Measurements from ENCODE around the gene TLN1.

Gene TLN1
- total RNA-seq, result 449 to 680 (median 460) reads per million in 3 experiments

DNA sequence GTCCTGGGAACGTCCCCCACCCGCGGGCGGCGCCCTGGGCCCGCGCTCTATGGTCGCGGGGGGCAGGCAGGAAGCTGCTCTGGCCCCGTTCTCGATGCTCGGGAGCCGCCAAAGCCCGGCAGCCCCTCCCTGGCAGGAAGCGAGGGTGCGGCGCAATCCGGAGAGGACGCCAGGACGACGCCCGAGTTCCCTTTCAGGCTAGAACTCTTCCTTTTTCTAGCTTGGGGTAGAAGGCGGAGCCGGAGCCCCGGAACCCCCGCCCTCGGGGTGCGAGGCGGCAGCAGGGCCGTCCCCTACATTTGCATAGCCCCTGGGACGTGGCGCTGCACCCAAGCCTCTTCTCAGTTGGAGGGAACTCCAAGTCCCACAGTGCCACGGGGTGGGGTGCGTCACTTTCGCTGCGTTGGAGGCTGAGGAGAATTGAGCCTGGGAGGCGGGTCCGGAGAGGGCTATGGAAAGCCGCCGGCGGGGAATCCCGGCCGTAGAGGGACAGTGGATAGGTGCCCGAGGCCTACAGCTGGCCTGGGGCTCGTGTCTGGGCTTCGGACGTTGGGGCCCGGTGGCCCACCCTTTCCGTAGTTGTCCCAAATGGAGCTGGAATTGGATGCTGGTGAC, at the start of gene TLN1, which contains the start of gene CREB3:
TLN1 (minus strand) TSS at position 11 of the 615 bp plus-strand sequence. CDS start 6,501 bp downstream, outside the sequence.
CREB3 (plus strand) TSS at position 482 of the 615 bp plus-strand sequence; CDS start at position 589, 107 bp downstream.
- DNase-seq, result peak; percentile 98

DNA sequence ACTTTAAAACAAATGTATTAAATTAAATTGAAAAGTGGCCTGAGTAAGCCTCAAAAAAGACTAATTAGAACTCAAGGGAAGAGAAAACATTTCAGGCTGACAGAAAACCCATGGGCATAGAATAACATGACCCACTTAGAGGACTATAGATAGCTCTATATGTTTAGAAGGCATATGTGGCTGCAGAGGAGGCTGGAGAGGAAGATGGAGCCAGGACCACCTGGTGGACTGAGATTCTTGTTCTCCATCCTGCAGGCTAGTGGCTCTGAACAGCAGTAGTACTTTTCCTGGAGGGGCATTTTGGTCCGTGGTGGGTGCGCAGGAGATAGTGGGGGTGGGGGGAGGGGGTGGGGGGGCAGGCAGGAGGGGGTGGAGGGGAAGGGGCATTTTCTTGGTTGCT, 49.1 kb upstream of the TLN1 start:
- no peak for DNase-seq

DNA sequence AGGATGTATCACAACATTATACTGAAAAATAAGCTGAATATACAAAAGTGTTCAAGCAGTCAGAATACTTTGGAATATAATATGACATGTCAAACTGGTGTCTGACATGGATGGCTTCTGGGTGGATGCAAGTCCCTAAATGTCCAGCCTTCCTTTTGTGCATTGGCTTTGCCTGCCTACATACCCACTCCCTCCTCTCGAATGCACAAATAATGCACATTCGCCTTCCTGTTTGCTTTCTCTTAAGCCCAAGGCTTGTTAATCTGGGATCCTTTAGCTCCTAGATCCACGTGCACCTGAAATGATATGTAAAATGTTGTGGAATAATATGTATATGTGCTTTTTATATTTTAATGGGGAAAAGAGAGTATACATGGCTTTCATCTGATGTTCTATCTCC, 46.5 kb upstream of the TLN1 start:
- DNase-seq, result no peak

GRCh38 chr9:35776018-35776417, 44.0 kb upstream of the TLN1 start:
- no peak for DNase-seq

DNA sequence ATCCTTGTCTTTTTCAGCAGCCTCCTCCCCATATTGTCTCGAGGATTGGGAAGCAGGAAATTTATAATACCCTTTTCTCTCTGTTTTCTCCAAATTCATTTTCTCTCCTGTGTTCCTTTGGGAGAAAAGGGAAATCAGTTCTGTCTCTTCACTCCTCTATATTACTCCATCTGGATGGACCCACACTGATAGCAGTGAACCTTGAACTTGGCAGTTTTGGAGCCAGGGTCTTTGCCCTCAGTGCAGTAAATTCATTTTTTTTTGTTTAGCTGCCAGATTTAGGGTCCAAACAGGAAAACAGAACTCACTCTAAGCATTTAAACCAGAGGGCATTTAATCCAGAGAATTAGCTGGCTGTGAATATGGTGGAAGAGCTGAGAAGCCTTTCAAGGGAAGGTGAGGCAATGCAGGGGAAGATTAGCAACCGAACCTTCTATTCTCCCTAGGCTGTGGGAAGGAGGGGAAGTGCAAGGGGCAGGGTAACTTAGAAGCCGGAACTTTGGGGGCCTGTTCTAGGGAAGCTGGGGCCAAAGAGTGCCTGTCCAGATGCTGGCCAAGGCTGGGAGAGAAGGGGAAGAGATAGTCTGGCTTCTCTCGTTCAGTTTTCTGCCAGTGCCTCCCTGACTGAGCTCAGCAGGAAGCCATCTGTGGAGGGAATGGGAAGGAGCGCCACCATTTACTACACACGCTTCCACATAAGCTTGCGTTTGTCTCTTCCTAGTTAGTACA, 43.1 kb upstream of the TLN1 start:
- no peak for DNase-seq

GRCh38 chr9:35771943-35772342, 39.9 kb upstream of the TLN1 start:
- no peak for DNase-seq

DNA sequence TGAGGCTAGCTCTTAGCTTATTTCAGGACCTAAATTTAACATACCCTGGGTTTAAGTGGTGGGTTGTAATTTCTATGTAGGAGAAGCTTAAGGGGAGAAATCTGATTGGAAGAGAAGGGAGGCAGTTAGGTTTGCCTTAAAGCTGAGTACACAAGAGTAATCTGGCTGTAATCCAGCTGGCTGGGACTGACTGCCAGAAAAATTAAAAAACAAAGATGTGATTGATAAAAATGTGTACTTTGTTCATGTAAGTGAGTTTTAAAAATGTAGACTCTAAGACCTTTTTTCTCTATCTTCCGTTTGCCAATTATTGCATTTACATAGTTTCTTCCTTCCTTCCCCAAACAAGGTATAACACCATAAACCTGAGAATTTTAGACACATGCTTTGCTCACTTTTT, 39.5 kb upstream of the TLN1 start:
- no peak for DNase-seq

DNA sequence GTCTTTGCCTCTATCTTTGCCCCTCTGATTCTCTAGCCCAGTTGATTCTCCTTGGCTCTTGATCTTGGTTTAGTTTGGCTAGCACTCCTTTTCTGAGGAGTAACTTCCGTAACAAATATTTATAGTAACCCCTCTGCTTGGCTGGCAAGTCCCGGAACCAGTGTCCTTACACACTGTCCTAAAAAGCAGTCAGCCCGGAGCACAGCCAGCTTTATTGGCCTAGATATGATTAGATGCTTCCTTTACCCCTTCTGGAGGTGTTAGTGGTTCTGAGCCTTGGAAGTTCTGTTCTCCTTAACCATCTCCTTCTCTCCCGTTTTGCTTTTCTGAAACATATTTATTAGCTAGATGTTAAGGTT, 39.1 kb upstream of the TLN1 start:
- no peak for DNase-seq

DNA sequence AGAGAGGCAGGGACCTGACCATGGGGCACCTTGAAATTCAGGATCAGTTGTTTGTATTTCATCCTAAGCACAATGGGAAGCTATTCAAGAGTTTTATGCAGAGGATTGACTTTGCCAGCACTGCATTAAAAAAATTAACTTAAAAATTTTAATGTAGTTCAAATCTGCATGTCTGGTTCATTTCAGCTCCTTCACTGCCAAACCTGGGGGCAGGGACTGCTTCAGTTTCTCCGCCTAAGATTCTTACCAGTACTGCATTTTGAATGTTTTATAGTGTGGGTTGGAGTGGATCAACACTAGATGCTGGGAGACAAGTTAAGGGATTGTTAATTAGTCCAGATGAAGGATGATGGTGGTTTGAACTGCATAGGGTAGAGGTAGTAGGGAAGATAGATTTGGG, 37.8 kb upstream of the TLN1 start:
- no peak for DNase-seq

DNA sequence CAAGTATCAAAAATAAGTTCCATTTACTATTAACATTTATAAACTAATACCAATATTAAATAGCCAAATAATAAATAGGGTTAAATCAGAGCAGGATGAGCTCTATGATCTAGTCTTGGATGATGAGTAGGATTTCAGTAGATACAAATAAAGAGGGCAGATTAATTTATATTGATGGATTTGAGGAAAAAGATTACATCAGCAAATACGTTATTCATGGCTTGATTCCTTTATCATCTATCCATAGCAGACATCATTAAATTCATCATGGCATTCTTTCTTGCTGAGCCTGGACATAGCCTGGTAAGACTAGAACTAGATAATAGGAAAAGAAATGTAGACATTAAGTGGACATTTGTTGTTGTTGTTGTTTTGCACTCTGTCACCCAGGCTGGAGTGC, 35.5 kb upstream of the TLN1 start:
- no peak for DNase-seq

GRCh38 chr9:35766997-35767396, 35.0 kb upstream of the TLN1 start:
- no peak for DNase-seq

DNA sequence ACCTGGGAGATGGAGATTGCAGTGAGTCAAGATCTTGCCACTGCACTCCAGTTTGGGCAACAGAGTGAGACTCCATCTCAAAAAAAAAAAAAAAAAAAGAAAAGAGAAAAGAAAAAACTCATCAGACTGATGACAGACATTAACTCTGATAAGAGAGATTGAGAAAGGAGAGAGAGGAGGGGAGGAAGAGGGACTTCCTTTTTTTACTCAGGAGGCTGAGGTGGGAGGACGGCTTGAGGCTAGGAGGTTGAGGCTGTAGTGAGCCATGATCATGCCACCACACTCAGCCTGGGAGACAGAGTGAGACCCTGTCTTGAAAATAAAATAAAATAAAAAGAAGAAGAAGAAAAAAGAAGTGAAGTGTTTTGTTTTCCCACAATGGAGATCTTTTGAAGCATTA, 31.8 kb upstream of the TLN1 start:
- no peak for DNase-seq

- DNase-seq, result no peak
These were observed 31.2 kb upstream of the TLN1 start for GRCh38 chr9:35763181-35763580.

GRCh38 chr9:35760651-35761050, 28.7 kb upstream of the TLN1 start:
- DNase-seq, result no peak

DNA sequence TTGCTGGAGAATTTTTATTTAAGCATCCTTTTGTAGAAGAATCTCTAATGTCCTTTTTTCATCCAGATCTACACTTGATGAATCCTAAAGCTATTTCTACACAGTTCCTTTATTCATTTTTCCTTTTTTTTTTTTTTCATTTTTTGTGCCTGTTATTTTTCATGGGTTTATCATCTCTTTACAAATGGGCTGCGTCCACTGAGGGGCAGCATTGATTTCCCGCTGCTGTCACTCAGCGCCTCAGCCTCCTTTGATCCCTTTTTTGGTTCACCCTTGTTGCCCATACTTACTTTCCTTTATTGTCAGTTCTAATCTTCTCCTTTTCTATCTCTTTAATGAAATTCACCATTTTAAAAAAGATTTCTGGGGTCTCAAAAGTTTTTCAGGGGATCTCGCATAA, 27.8 kb upstream of the TLN1 start:
- DNase-seq, result no peak

DNA sequence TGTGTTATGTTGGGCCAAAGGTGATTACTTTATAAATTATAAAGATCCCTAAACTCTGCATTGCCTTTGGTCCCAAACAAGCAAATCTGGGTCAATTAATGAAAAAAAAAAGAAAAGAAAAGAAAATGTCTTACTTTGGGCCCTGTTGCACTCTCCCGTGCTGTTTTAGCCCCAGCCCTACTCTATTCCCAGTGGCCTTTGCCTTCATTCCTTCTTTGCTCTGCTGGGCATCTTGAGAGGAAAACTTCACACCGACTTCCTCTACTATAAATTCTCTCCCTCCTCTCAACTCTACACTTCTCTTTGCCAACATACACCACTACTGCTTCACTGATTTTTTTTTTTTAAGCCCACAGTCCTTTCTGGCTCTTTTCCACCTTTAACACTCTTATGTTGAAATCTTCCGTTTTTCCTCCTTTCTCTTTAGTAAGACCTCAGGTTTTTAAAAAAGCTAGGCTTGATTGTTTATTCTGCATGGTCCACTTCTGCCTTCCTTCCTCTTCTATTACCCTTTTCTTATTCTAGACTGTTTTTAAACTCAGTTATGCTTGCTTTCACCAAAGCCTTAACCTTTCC, 26.6 kb upstream of the TLN1 start:
- no peak for DNase-seq

DNA sequence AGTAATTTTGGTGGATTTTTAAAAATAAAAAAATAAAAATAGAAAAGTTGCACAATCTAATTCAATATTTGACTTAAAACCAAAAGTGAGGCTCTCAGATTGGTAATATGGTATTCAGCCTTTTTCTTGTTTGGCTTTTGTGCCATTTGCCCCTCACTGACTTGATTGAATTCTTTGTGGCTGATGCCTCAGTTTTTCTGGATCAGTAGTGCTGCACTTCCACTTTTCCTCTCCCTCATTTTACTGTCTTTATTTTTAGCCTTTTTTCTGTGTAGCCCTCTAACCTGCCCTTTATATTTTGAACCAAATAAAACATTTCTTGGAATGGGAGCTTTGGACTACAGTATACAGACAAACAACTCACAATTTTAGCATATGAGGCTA, 25.9 kb upstream of the TLN1 start:
- DNase-seq, result no peak

DNA sequence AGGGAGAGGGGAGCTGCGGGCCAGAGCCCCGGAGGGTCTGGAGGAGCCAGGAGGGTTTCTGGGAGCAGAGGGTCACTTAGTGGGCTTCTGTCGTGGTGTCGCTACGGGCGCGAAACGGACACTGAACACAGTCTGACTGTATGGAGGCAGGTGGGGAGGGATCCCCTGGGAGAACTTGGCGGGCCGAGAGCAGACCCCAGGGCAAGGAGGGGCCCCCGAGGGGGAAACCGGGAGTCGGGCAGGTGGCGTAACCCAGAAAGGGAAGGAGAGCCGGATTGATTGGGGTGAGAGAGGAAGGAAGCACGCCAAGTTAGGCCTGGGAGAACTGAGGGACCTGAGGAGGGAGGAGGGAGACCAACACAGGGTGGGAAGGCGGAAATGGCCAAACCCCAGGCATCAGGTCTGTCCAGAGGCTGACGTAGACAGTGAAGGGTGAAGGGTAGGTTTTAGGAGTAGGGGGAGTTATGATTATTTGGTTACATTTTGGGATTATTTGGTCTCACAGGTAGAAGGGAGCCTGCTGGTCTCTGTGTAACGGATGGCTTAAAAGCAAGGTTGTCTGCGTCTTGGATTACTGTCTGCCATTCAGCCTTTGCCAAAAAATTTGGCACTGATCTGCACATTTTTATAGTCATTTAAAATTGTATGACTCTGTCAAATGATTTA, 25.4 kb upstream of the TLN1 start:
- DNase-seq, result no peak

GRCh38 chr9:35756275-35757225, 24.6 kb upstream of the TLN1 start:
- DNase-seq, result peak; percentile 68

DNA sequence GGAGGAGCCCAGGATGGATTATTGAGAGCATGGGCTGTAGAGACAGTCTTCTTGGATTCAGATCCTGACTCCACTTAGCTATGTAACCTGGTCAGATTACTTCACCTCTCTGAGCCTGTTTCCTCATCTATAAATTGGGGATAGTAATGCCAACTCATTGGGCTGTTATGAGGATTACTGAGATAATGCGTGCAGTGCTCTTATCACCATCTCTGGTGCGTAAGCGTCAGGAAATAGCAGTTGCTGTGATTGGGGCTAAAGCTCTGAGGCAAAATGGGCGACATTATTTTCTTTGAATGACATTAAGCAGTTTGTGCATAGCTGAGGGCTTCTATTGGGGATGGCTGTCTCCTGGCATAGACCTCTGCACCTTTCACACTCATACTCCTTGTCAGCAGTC, 23.1 kb upstream of the TLN1 start:
- DNase-seq, result no peak

- no peak for DNase-seq
These were observed 22.3 kb upstream of the TLN1 start, which contains the start of gene MSMP for GRCh38 chr9:35754264-35754663. Gene MSMP, minus strand, starts transcription at chr9:35754276. Its CDS starts 147 bp downstream, at chr9:35754129.

GRCh38 chr9:35753466-35753865, 21.5 kb upstream of the TLN1 start:
- DNase-seq, result no peak

- DNase-seq, result no peak
These were observed 18.2 kb upstream of the TLN1 start for GRCh38 chr9:35750256-35750531.
